ENCODE results near the gene PCDHGA1.
A peak's percentile ranks its signal among the peaks of the same experiment; 100 is the strongest.

PCDHGA1 gene

DNA sequence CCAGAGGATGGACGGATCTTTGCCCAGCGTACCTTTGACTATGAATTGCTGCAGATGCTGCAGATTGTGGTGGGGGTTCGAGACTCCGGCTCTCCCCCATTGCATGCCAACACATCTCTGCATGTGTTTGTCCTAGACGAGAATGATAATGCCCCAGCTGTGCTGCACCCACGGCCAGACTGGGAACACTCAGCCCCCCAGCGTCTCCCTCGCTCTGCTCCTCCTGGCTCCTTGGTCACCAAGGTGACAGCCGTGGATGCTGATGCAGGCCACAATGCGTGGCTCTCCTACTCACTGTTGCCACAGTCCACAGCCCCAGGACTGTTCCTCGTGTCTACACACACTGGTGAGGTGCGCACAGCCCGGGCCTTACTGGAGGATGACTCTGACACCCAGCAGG lies 160.5 kb downstream of the PCDHGA1 start:
- DNase-seq (ENCODE audit: low read depth): no peak

DNA sequence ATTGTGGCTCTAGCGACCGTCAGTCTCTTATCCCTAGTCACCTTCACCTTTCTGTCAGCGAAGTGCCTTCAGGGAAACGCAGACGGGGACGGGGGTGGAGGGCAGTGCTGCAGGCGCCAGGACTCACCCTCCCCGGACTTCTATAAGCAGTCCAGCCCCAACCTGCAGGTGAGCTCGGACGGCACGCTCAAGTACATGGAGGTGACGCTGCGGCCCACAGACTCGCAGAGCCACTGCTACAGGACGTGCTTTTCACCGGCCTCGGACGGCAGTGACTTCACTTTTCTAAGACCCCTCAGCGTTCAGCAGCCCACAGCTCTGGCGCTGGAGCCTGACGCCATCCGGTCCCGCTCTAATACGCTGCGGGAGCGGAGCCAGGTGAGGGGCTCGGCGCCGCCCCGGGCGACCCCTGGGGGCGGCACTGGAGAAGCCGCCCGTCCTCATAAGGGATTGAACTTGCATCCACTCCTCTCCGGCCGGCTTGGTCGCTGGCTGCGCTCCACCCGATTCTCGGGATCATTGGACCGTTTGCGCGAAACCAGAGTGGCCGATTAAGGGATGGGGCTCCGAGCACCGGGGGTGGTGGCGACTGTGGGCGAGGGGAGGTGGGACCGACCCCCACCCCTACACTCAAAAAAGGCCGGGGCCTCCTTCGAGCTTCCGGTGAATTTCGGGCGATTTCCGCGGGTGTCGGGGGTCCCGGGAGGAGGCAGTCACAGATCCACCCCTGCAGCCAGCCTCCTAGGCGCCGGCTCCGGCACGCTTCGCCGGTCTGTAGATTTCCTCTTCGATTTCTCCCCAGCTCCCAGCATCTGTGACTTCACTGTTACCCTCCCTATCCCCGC lies 161.2 kb downstream of the PCDHGA1 start:
- no peak for DNase-seq (ENCODE audit: low read depth)

- no peak for DNase-seq (ENCODE audit: low read depth)
Observed at GRCh38 chr5:141492168-141492885, 162.0 kb downstream of the PCDHGA1 start.

DNA sequence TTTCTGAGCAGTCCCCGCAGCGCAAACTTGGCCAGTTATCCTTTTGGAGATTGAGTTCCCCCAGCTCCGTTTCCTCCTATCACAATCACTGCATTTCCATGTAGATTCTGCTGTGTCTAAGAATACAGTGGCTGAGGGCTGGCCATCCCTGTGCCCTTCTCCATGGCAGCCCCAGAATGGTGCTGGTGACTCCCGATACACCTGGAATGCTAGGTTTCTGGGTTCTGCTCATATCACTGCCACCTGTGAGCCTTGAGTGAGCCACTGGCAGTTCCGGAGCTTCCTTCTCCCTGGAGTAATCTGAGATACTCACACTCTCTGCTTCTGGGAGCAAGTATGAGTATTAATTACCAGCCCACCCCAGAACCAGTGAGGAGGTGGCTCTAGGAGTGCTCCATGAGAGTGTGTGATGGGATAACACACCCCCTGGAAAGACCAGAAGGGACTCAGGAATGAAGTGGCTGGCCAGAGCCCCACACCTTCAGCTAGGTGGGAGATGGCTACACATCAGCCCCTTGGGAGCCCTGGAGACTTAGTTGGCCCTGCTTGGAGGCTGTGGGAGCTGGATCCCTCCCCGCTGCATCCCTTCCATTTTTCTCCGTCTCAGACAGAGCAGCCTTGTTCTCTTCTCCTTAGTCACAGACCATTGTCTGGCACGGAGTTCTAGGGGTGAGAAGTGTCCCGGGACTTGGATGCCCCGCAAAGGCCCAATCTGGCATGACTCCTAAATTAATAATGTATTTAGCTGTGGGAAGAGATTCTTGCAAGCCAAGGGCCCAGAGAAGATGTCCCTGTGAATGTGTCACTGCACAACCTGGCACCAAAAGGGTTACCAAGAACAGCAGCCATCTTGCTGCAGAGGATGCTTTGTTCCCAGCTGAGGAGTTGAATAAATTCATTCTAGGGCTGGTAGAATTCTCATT lies 163.4 kb downstream of the PCDHGA1 start:
- DNase-seq (ENCODE audit: low read depth): no peak

DNA sequence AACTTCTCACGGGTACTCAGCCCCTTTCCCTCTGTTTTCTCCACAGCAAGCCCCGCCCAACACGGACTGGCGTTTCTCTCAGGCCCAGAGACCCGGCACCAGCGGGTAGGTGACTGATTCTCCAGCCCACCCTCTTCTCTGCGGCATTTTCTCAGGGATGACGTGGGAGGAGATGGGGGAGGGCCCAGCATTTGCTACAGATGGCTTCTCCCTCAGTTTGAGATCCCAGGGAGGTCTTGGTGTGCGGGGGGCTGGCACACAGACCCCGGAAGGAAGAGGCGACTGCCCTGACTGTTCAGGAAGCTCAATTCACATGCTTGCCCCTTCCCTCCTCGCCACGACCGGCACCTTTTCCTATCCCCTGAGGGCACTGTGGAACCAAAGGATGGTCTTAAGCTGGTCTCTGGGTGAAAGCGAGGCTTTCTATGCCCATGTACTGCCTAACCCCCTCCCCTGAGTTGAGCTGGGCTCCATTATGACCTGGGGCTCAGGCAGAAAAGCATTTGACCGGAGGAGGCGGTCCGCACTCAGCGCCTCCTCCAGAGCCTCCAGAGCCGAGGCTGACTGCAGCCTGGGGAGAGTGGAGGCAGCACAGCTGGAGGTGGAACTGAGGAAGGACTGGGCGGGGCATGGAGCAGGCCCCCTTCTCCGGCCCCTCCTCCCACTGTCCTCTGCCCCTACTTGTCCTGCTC lies 164.6 kb downstream of the PCDHGA1 start:
- DNase-seq (ENCODE audit: low read depth): no peak

DNA sequence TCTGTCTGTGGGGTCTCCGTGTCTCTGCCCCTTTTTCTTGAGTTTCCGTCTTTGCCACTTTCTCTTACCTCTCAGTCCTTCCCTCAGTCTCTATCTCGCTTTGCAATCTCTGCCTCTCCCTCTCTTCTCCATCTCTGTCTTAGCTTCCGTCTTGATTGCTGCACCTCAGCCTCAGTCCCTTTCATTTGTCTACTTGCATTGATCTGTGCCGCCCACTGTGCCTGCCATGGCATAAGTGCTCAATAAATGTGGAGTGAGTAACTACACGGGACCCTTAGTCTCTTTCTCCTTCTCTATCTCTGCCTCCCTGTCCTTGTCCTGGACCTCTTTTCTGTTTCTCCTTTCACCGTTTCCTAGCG lies 165.1 kb downstream of the PCDHGA1 start:
- DNase-seq (ENCODE audit: low read depth): no peak

GRCh38 chr5:141496038-141496437 lies 165.7 kb downstream of the PCDHGA1 start:
- no peak for DNase-seq (ENCODE audit: low read depth)

GRCh38 chr5:141501761-141502160 lies 171.4 kb downstream of the PCDHGA1 start:
- no peak for DNase-seq (ENCODE audit: low read depth)

GRCh38 chr5:141503681-141504080 lies 173.4 kb downstream of the PCDHGA1 start:
- DNase-seq (ENCODE audit: low read depth): no peak

DNA sequence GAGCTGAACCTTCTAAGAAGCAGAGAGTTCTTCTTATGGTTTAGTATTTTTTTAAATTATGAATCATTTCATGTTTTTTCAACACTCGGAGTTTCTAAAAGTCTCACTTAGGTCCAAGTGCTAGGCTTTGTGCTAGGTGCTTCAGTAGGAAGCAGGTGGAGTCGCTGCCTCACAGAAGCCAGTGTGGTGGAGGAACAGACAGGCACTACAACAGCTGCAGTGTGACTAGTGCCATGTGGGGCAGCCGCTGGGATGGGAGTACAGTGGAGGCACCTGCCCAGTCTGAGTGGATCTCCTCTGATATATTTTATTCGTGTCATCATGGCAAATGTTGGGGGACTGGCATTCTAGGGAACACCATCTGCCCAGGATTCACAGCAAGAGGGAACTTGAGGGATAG lies 173.9 kb downstream of the PCDHGA1 start:
- DNase-seq (ENCODE audit: low read depth): no peak

DNA sequence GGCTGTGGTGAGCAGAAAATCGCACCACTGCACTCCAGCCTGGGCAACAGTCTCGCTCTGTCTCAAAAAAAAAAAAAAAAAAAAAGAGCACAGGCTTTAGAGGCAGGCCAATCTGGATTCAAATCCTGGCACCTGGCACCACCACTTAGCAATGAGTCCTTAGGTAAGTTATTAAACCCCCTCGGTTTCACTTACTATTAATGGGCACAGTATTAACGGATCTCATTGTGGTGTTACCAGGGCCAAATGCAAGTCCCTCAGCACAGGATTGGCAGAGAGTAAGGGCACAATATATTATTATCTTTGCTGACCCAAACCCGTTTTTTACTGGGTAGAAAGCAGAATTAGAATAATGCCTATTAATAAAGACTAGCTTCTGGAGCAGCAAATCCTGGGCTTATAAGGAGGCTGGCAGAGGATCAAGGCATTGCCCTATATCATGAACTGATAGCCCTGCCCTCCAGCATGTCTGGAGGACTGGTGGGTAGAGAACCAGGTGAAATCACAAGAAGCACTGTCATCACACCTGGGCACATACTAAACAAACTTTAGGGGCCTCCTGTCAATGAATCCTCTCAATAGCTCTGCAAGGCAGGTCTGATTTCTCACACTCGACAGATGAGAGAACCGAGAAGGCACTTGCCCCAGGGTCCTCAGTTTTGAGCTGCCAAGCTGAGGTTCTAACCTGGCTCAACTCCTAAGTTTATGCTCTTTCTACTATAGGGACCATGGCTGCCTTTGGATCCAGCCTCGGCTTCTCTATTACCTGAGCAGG lies 176.3 kb downstream of the PCDHGA1 start:
- DNase-seq (ENCODE audit: low read depth): no peak

GRCh38 chr5:141507387-141508091 lies 177.2 kb downstream of the PCDHGA1 start:
- DNase-seq (ENCODE audit: low read depth): no peak

GRCh38 chr5:141508440-141508797 lies 178.1 kb downstream of the PCDHGA1 start:
- DNase-seq (ENCODE audit: low read depth): no peak

DNA sequence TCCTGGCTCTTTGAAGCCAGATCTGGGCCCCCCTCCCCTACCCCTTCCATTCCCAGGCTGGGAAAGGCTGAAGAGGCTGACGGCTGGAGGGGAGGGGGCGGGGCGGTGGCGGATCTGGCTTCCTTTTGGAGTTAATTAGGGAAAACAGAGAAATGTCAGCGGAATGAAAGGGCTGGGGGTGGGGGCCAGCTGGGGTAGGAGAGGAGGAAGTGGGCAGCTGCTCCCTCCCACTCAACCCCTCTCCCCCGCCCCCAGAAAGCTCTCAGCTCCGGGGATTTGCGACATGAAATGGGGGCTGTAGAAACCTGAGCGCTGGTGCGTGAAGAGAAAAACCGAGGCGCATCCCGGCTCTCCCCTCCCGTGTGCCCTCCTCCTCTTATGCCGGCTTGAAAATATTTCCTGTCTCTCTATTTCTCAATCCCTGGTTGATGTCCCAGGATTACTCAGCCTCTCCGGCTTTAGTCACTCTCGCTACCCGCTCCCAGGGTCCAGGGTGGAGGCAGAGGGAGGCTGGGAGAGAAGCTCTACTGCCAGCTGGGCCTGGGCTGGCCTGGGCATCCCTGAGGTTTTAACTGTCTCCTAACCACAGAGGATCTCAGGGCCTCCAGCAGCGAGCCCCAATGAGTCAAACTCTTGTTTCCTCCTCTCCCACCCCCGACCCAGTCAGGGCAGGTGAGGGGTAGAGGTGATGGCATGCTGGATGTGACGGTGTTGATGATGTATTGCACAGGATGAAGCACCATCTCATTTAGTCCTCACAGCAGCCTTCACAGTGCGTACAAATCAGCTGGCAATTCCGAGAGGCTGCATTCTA lies 178.7 kb downstream of the PCDHGA1 start:
- no peak for DNase-seq (ENCODE audit: low read depth)

- DNase-seq (ENCODE audit: low read depth): no peak
Observed at GRCh38 chr5:141510160-141510559, 179.8 kb downstream of the PCDHGA1 start.

GRCh38 chr5:141510850-141511601 lies 180.7 kb downstream of the PCDHGA1 start:
- no peak for DNase-seq (ENCODE audit: low read depth)

- no peak for DNase-seq (ENCODE audit: low read depth)
Observed at GRCh38 chr5:141511771-141512325, 181.5 kb downstream of the PCDHGA1 start.

DNA sequence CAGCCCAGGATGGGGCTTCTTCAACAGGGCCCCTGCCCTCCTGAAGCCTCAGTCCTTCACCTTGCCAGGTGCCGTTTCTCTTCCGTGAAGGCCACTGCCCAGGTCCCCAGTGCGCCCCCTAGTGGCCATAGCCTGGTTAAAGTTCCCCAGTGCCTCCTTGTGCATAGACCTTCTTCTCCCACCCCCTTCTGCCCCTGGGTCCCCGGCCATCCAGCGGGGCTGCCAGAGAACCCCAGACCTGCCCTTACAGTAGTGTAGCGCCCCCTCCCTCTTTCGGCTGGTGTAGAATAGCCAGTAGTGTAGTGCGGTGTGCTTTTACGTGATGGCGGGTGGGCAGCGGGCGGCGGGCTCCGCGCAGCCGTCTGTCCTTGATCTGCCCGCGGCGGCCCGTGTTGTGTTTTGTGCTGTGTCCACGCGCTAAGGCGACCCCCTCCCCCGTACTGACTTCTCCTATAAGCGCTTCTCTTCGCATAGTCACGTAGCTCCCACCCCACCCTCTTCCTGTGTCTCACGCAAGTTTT lies 182.1 kb downstream of the PCDHGA1 start:
- DNase-seq (ENCODE audit: low read depth): peak; percentile 76
